Upper lobe of left lung (tissue), 6 donors: Measurements from ENCODE around the gene HNRNPL. TPM values are rescaled to one million over a fixed set of nuclear protein-coding genes. Genes with fewer than 3 reads are reported as not detected.
"Not testable (repeated sequence)": the region's sequence is repeated elsewhere in the genome, so short reads cannot be mapped to it uniquely, and the experiment has no call there.

Experiments
- ATAC-seq, 2 donors: fragments of 200-7000 bp; cut with Tn5 transposase; one replicate each; pipeline ENCODE4 v1.9.1; 2022; ENCODE audit warnings: mild to moderate bottlenecking in 2 of 2, moderate library complexity in 2 of 2; ENCODE audit not compliant: low FRiP score in 2 of 2
- DNase-seq, 2 donors: peaks; one replicate each; pipeline ENCODE4 v3.0.0-alpha.2; 2019 to 2020
- H3K27ac ChIP-seq, 4 donors: fragments of 200-600 bp; sonication (generic); one replicate each; pipeline ENCODE4 v1.5.1; 2016 to 2019
- H3K27me3 ChIP-seq, 4 donors: fragments of 200-600 bp; sonication (generic); one replicate each; pipeline ENCODE4 v1.5.1; 2017 to 2019
- H3K36me3 ChIP-seq, 4 donors: fragments of 200-600 bp; sonication (generic); one replicate each; pipeline ENCODE4 v1.5.1; 2016 to 2019
- H3K4me1 ChIP-seq, 4 donors: fragments of 200-600 bp; sonication (generic); one replicate each; pipeline ENCODE4 v1.5.1; 2018 to 2019
- H3K4me3 ChIP-seq, 4 donors: fragments of 200-600 bp; sonication (generic); one replicate each; pipeline ENCODE4 v1.5.1; 2017 to 2019; ENCODE audit warnings: mild to moderate bottlenecking in 2 of 4, moderate library complexity in 1 of 4
- H3K9me3 ChIP-seq, 4 donors: fragments of 200-600 bp; sonication (generic); one replicate each; pipeline ENCODE4 v1.5.1; 2018 to 2019
- CTCF ChIP-seq, 6 experiments: fragments of 450-650 bp in 4 of 6; fragments of 200-600 bp in 2 of 6; sonication (generic) in 2 of 6; IDR thresholded peaks; one replicate each; pipeline ENCODE4 v1.5.1; 2016 to 2019; ENCODE audit warnings: antibody characterized with exemption in 6 of 6
- EP300 ChIP-seq, 4 donors: sonication (generic); formaldehyde crosslinking; IDR thresholded peaks; one replicate each; pipeline ENCODE4 v1.5.1; 2017; ENCODE audit warnings: antibody characterized with exemption in 4 of 4, control low read depth in 2 of 4
- POLR2A ChIP-seq, 4 donors: fragments of 450-650 bp; IDR thresholded peaks; one replicate each; pipeline ENCODE4 v1.5.1; 2016 to 2017; ENCODE audit warnings: antibody characterized with exemption in 4 of 4, mild to moderate bottlenecking in 2 of 4
- POLR2AphosphoS5 ChIP-seq, 2 donors: sonication (generic); formaldehyde crosslinking; IDR thresholded peaks; one replicate each; pipeline ENCODE4 v1.5.1; 2017; ENCODE audit warnings: antibody characterized with exemption in 2 of 2
- WGBS, 2 donors: methylation state at CpG; one replicate each; pipeline ENCODE4 v1.1.5; 2017 to 2018; 5-methylcytosine and 5-hydroxymethylcytosine counted together
- total RNA-seq, 6 donors: library from RNA; depleted of rRNA in 4 of 6; stranded (reverse); fragments of >200 nt in 4 of 6; gene quantifications; one replicate each; pipeline versions ENCODE4 v1.1.0 to v1.2.1, GENCODE V29; 2016 to 2021
- donor health status: DM: no; HTN: no; CAD: no; lungs with moderate emphysema.
- donor health status: DM: no; HTN: yes; CAD: no; lungs with severe emphysema.

Gene HNRNPL
- total RNA-seq, 6 donors from 2014 or later, result 156 to 274 (median 178) TPM

DNA sequence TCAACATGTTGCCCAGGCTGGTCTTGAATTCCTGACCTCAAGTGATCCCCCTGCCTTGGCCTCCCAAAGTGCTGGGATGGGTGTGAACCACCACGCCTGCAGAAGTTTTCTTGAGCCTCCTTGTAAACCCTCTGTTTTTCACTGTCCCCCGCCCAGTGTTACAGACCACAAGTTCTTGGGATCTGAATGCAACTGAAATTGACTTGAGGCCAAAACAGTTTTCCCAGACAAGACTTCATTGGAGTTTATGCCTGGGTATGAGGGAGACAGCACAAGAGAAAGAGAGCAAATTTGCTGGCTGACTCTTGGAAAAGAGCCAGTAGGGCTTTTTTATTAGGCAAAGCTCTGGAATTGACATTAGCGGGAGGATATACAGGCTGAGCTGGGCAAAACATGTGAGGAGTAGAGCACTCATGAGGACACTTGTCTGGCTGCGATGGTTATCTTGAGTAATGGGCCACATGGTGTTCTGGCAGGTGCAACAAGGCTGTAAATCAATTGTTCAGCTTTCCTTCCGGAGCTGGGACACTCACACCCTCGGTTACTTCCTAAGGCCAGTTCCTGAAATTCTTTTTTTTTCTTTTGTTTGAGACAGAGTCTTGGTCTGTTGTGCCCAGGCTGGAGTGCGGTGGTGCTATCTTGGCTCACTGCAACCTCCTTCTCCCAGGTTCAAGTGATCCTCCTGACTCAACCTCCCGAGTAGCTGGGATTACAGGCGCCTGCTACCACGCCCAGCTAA, 12.7 kb upstream of the HNRNPL start:
- peak overlapping the region in 3 of 4 donors; percentile 40 to 58 (median 57) for H3K27ac ChIP-seq
- ATAC-seq (peak in 1 of 2 donors; percentile 73), DNase-seq (peak in 1 of 2 donors; percentile 51)
- H3K36me3 ChIP-seq, result no peaks in the 10 kb centered on the region
- H3K4me3 ChIP-seq, result no peak overlapping the region
- WGBS, 2 donors, result 29 to 30% methylated on average over 10 of the region's 10 CpGs
- TF ChIP-seq POLR2AphosphoS5 (IDR thresholded peaks at IDR 0.05) (peak in 1 of 2 donors; percentile 36), POLR2A (IDR thresholded peaks at IDR 0.05) (no peak)
- no peaks in the 10 kb centered on the region for H3K9me3 ChIP-seq
- H3K4me1 ChIP-seq, result peaks cover 13 to 32% (median 22%) of the 10 kb centered on the region in 4 donors
- no peaks in the 10 kb centered on the region for H3K27me3 ChIP-seq

- WGBS, 2 donors, result 96% methylated on average over 3 of the region's 3 CpGs
- no peak overlapping the region for H3K4me3 ChIP-seq
- peaks cover 13 to 32% (median 25%) of the 10 kb centered on the region in 4 donors for H3K4me1 ChIP-seq
- ATAC-seq (no peak), DNase-seq (no peak)
- TF ChIP-seq POLR2AphosphoS5 (IDR thresholded peaks at IDR 0.05) (no peak), EP300 (IDR thresholded peaks at IDR 0.05) (no peak), POLR2A (IDR thresholded peaks at IDR 0.05) (no peak), CTCF (IDR thresholded peaks at IDR 0.05) (no peak)
- H3K9me3 ChIP-seq, result no peaks in the 10 kb centered on the region
- no peaks in the 10 kb centered on the region for H3K27me3 ChIP-seq
- H3K27ac ChIP-seq, result no peak overlapping the region
- no peaks in the 10 kb centered on the region for H3K36me3 ChIP-seq
These were observed 11.6 kb upstream of the HNRNPL start for GRCh38 chr19:38861368-38861767.

DNA sequence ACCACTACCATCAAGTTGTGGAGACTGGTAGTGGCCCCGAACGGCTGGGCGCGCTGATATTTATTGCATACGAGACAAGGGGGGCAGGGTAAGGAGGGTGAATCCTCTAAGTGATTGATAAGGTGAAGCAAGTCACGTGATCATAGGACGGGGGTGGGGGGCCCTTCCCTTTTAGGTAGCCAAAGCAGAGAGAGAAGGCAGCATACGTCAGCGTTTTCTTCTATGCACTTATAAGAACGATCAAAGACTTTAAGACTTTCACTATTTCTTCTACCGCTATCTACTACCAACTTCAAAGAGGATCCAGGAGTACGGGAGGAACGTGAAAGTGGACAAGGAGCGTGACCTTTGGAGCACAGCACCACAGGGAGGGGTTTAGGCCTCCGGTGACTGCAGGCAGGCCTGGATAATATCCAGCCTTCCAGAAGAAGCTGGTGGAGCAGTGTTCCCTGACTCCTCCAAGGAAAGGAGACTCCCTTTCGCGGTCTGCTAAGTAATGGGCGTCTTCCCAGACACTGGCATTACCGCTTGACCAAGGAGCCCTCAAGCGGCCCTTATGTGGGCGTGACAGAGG, 9.9 kb upstream of the HNRNPL start:
- not testable (repeated sequence) for H3K36me3 ChIP-seq, H3K27ac ChIP-seq, DNase-seq, H3K27me3 ChIP-seq, ATAC-seq, H3K4me3 ChIP-seq, H3K9me3 ChIP-seq
- 74 to 76% methylated on average over 21 of the region's 21 CpGs for WGBS, 2 donors
- H3K4me1 ChIP-seq, result peaks cover 13 to 24% (median 21%) of the 10 kb centered on the region in 4 donors

- DNase-seq (no peak), ATAC-seq (no peak)
- WGBS, 2 donors, result 77 to 89% methylated on average over 3 of the region's 3 CpGs
- H3K9me3 ChIP-seq, result no peaks in the 10 kb centered on the region
- no peaks in the 10 kb centered on the region for H3K27me3 ChIP-seq
- no peaks in the 10 kb centered on the region for H3K36me3 ChIP-seq
- no peak overlapping the region for H3K4me3 ChIP-seq
- TF ChIP-seq EP300 (IDR thresholded peaks at IDR 0.05) (no peak), POLR2A (IDR thresholded peaks at IDR 0.05) (no peak), POLR2AphosphoS5 (IDR thresholded peaks at IDR 0.05) (no peak), CTCF (IDR thresholded peaks at IDR 0.05) (no peak)
- peaks cover 6 to 17% (median 11%) of the 10 kb centered on the region in 4 donors for H3K4me1 ChIP-seq
- peak overlapping the region in 1 of 4 donors; percentile 49 for H3K27ac ChIP-seq
These were observed 7.0 kb upstream of the HNRNPL start for GRCh38 chr19:38856813-38857212.

- ATAC-seq, H3K4me3 ChIP-seq, H3K27me3 ChIP-seq, H3K9me3 ChIP-seq, H3K27ac ChIP-seq, H3K36me3 ChIP-seq: not testable (repeated sequence)
- DNase-seq, result peak in 1 of 2 donors; percentile 72
- H3K4me1 ChIP-seq, result peaks cover 13 to 24% (median 17%) of the 10 kb centered on the region in 4 donors
- WGBS, 2 donors, result 78 to 100% methylated on average over 4 to 11 of the region's 37 CpGs
These were observed 6.0 kb upstream of the HNRNPL start for GRCh38 chr19:38855751-38856150.

DNA sequence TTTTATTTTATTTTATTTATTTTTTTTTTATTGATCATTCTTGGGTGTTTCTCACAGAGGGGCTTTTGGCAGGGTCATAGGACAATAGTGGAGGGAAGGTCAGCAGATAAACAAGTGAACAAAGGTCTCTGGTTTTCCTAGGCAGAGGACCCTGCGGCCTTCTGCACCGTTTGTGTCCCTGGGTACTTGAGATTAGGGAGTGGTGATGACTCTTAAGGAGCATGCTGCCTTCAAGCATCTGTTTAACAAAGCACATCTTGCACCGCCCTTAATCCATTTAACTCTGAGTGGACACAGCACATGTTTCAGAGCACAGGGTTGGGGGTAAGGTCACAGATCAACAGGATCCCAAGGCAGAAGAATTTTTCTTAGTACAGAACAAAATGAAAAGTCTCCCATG, 5.2 kb upstream of the HNRNPL start:
- not testable (repeated sequence) for H3K9me3 ChIP-seq, H3K4me3 ChIP-seq, H3K27me3 ChIP-seq, DNase-seq, ATAC-seq, H3K36me3 ChIP-seq, H3K27ac ChIP-seq
- peaks cover 13 to 24% (median 17%) of the 10 kb centered on the region in 4 donors for H3K4me1 ChIP-seq
- WGBS, 2 donors, result 66 to 68% methylated on average over 3 of the region's 3 CpGs
